ENCODE measurements around the gene ST8SIA5.

The ST8SIA5 gene

GRCh38 chr18:46727177-46727576 lies 29.7 kb downstream of the ST8SIA5 start:
- Mint-ChIP-seq H3K9me3 (no peaks in the 10 kb centered on the region), H3K36me3 (peaks cover 4% of the 10 kb centered on the region), H3K4me1 (no peaks in the 10 kb centered on the region), H3K27me3 (peaks cover 3% of the 10 kb centered on the region), H3K27ac (no peak overlapping the region), H3K4me3 (no peak overlapping the region)

- Mint-ChIP-seq H3K27ac (no peak overlapping the region), H3K4me1 (no peaks in the 10 kb centered on the region), H3K27me3 (peaks cover 4% of the 10 kb centered on the region), H3K9me3 (no peaks in the 10 kb centered on the region), H3K36me3 (peaks cover 4% of the 10 kb centered on the region), H3K4me3 (no peak overlapping the region)
Observed at GRCh38 chr18:46725310-46725709, 31.5 kb downstream of the ST8SIA5 start.

- H3K4me3 Mint-ChIP-seq = no peak overlapping the region
- no peaks in the 10 kb centered on the region for H3K4me1 Mint-ChIP-seq
- no peaks in the 10 kb centered on the region for H3K36me3 Mint-ChIP-seq
- no peak overlapping the region for H3K27ac Mint-ChIP-seq
- H3K9me3 Mint-ChIP-seq = no peaks in the 10 kb centered on the region
- H3K27me3 Mint-ChIP-seq = peaks cover 1% of the 10 kb centered on the region
Observed at GRCh38 chr18:46723856-46724415, 32.9 kb downstream of the ST8SIA5 start.

GRCh38 chr18:46722051-46722450 lies 34.8 kb downstream of the ST8SIA5 start:
- no peaks in the 10 kb centered on the region for H3K36me3 Mint-ChIP-seq
- no peak overlapping the region for H3K4me3 Mint-ChIP-seq
- no peaks in the 10 kb centered on the region for H3K4me1 Mint-ChIP-seq
- no peaks in the 10 kb centered on the region for H3K9me3 Mint-ChIP-seq
- peaks cover 5% of the 10 kb centered on the region for H3K27me3 Mint-ChIP-seq
- H3K27ac Mint-ChIP-seq = no peak overlapping the region

- peaks cover 7% of the 10 kb centered on the region for H3K27me3 Mint-ChIP-seq
- H3K4me3 Mint-ChIP-seq = no peak overlapping the region
- H3K36me3 Mint-ChIP-seq = no peaks in the 10 kb centered on the region
- no peaks in the 10 kb centered on the region for H3K4me1 Mint-ChIP-seq
- H3K27ac Mint-ChIP-seq = no peak overlapping the region
- H3K9me3 Mint-ChIP-seq = no peaks in the 10 kb centered on the region
Observed at GRCh38 chr18:46721331-46721730, 35.5 kb downstream of the ST8SIA5 start.

- no peak overlapping the region for H3K27ac Mint-ChIP-seq
- no peaks in the 10 kb centered on the region for H3K36me3 Mint-ChIP-seq
- peaks cover 7% of the 10 kb centered on the region for H3K27me3 Mint-ChIP-seq
- H3K9me3 Mint-ChIP-seq = no peaks in the 10 kb centered on the region
- no peaks in the 10 kb centered on the region for H3K4me1 Mint-ChIP-seq
- H3K4me3 Mint-ChIP-seq = no peak overlapping the region
Observed at GRCh38 chr18:46720521-46720920, 36.3 kb downstream of the ST8SIA5 start.

- Mint-ChIP-seq H3K36me3 (no peaks in the 10 kb centered on the region), H3K4me1 (no peaks in the 10 kb centered on the region), H3K27ac (no peak overlapping the region), H3K4me3 (no peak overlapping the region), H3K9me3 (no peaks in the 10 kb centered on the region), H3K27me3 (peaks cover 7% of the 10 kb centered on the region)
Observed at GRCh38 chr18:46720092-46720491, 36.8 kb downstream of the ST8SIA5 start.

GRCh38 chr18:46719388-46719787 lies 37.5 kb downstream of the ST8SIA5 start:
- Mint-ChIP-seq H3K4me1 (no peaks in the 10 kb centered on the region), H3K36me3 (no peaks in the 10 kb centered on the region), H3K27ac (no peak overlapping the region)

GRCh38 chr18:46718501-46719341 lies 38.1 kb downstream of the ST8SIA5 start:
- H3K4me1 Mint-ChIP-seq = no peaks in the 10 kb centered on the region
- H3K9me3 Mint-ChIP-seq = no peaks in the 10 kb centered on the region
- no peak overlapping the region for H3K27ac Mint-ChIP-seq
- no peaks in the 10 kb centered on the region for H3K36me3 Mint-ChIP-seq
- H3K27me3 Mint-ChIP-seq = peaks cover 7% of the 10 kb centered on the region
- H3K4me3 Mint-ChIP-seq = no peak overlapping the region

More at GRCh38 chr18:46719388-46719787, 37.5 kb downstream of the ST8SIA5 start:
- Mint-ChIP-seq H3K27me3 (peaks cover 7% of the 10 kb centered on the region), H3K4me3 (no peak overlapping the region), H3K9me3 (no peaks in the 10 kb centered on the region)

- Mint-ChIP-seq H3K4me3 (no peak overlapping the region), H3K27me3 (peaks cover 7% of the 10 kb centered on the region), H3K27ac (no peak overlapping the region), H3K4me1 (no peaks in the 10 kb centered on the region), H3K36me3 (no peaks in the 10 kb centered on the region), H3K9me3 (no peaks in the 10 kb centered on the region)
Observed at GRCh38 chr18:46716827-46717226, 40.0 kb downstream of the ST8SIA5 start.

GRCh38 chr18:46716336-46716735 lies 40.5 kb downstream of the ST8SIA5 start:
- H3K9me3 Mint-ChIP-seq = no peaks in the 10 kb centered on the region
- no peaks in the 10 kb centered on the region for H3K36me3 Mint-ChIP-seq
- no peaks in the 10 kb centered on the region for H3K4me1 Mint-ChIP-seq
- no peak overlapping the region for H3K4me3 Mint-ChIP-seq
- peaks cover 7% of the 10 kb centered on the region for H3K27me3 Mint-ChIP-seq
- H3K27ac Mint-ChIP-seq = no peak overlapping the region

- H3K4me1 Mint-ChIP-seq = no peaks in the 10 kb centered on the region
- no peak overlapping the region for H3K27ac Mint-ChIP-seq
Observed at GRCh38 chr18:46715062-46715461, 41.8 kb downstream of the ST8SIA5 start.

GRCh38 chr18:46712406-46712805 lies 44.4 kb downstream of the ST8SIA5 start:
- H3K9me3 Mint-ChIP-seq = no peaks in the 10 kb centered on the region
- no peaks in the 10 kb centered on the region for H3K36me3 Mint-ChIP-seq
- no peak overlapping the region for H3K27ac Mint-ChIP-seq
- H3K27me3 Mint-ChIP-seq = peaks cover 2% of the 10 kb centered on the region
- H3K4me3 Mint-ChIP-seq = no peak overlapping the region
- H3K4me1 Mint-ChIP-seq = no peaks in the 10 kb centered on the region

More at GRCh38 chr18:46715062-46715461, 41.8 kb downstream of the ST8SIA5 start:
- Mint-ChIP-seq H3K4me3 (no peak overlapping the region), H3K36me3 (no peaks in the 10 kb centered on the region), H3K27me3 (peaks cover 6% of the 10 kb centered on the region), H3K9me3 (no peaks in the 10 kb centered on the region)

- Mint-ChIP-seq H3K36me3 (no peaks in the 10 kb centered on the region), H3K9me3 (no peaks in the 10 kb centered on the region), H3K4me3 (no peak overlapping the region), H3K27ac (no peak overlapping the region), H3K4me1 (peaks cover 1% of the 10 kb centered on the region), H3K27me3 (no peaks in the 10 kb centered on the region)
Observed at GRCh38 chr18:46711444-46711863, 45.4 kb downstream of the ST8SIA5 start.

- Mint-ChIP-seq H3K27me3 (no peaks in the 10 kb centered on the region), H3K4me3 (no peak overlapping the region), H3K36me3 (no peaks in the 10 kb centered on the region), H3K9me3 (no peaks in the 10 kb centered on the region), H3K4me1 (peaks cover 5% of the 10 kb centered on the region), H3K27ac (no peak overlapping the region)
Observed at GRCh38 chr18:46706968-46707367, 49.9 kb downstream of the ST8SIA5 start.

- Mint-ChIP-seq H3K4me1 (peaks cover 5% of the 10 kb centered on the region), H3K36me3 (no peaks in the 10 kb centered on the region), H3K27me3 (no peaks in the 10 kb centered on the region), H3K4me3 (no peak overlapping the region), H3K9me3 (no peaks in the 10 kb centered on the region), H3K27ac (no peak overlapping the region)
Observed at GRCh38 chr18:46705521-46705920, 51.3 kb downstream of the ST8SIA5 start.
